Karpas-422 (cell line): ENCODE results near the gene CEP41. TPM values are rescaled to one million over a fixed set of nuclear protein-coding genes. Genes with fewer than 3 reads are reported as not detected.

Source experiments
- DNase-seq: peaks from one replicate; pipeline ENCODE4 v3.0.0-alpha.2; 2015
- H2AFZ ChIP-seq: fragments of 200-600 bp; sonication (generic); 2 replicates; pipeline ENCODE4 v1.6.1; 2014; ENCODE audit warnings: antibody characterized with exemption, low read length, mixed read lengths
- H3K27ac ChIP-seq: fragments of 200-600 bp; sonication (generic); 2 replicates; pipeline ENCODE4 v1.5.1; 2014; ENCODE audit warnings: mild to moderate bottlenecking, low read length, moderate library complexity
- H3K27me3 ChIP-seq: fragments of 200-600 bp; sonication (generic); 2 replicates; pipeline ENCODE4 v1.6.1; 2014; ENCODE audit warnings: low read length, mixed read lengths
- H3K36me3 ChIP-seq: fragments of 200-600 bp; sonication (generic); 2 replicates; pipeline ENCODE4 v1.6.1; 2014; ENCODE audit warnings: low read length, mixed read lengths; ENCODE audit not compliant: insufficient read depth
- H3K4me1 ChIP-seq: fragments of 200-600 bp; sonication (generic); 2 replicates; pipeline ENCODE4 v1.6.1; 2014; ENCODE audit warnings: mild to moderate bottlenecking, low read length, mixed read lengths
- H3K4me2 ChIP-seq: fragments of 200-600 bp; sonication (generic); 2 replicates; pipeline ENCODE4 v1.6.1; 2014; ENCODE audit warnings: low read length, low read depth, mild to moderate bottlenecking; ENCODE audit not compliant: poor library complexity, severe bottlenecking
- H3K4me3 ChIP-seq: fragments of 200-600 bp; sonication (generic); 2 replicates; pipeline ENCODE4 v1.5.1; 2014; ENCODE audit warnings: mild to moderate bottlenecking, antibody characterized with exemption, low read length, mixed read lengths
- H3K79me2 ChIP-seq: fragments of 200-600 bp; sonication (generic); 2 replicates; pipeline ENCODE4 v1.6.1; 2014; ENCODE audit warnings: mild to moderate bottlenecking, low read length, mixed read lengths
- H3K9ac ChIP-seq: fragments of 200-600 bp; sonication (generic); 2 replicates; pipeline ENCODE4 v1.6.0; 2014; ENCODE audit warnings: low read length
- H3K9me2 ChIP-seq: fragments of 200-600 bp; sonication (generic), shearing (Covaris generic); replicated peaks from 2 replicates; pipeline ENCODE4 v1.6.0; 2014; ENCODE audit warnings: mild to moderate bottlenecking, low read length, moderate library complexity; ENCODE audit not compliant: insufficient read depth
- H3K9me3 ChIP-seq: fragments of 300-700, 200-600 bp; sonication (generic); 2 replicates; pipeline ENCODE4 v1.6.1; 2014; ENCODE audit warnings: low read length, mixed read lengths
- H4K20me1 ChIP-seq: fragments of 200-600 bp; sonication (generic); 2 replicates; pipeline ENCODE4 v1.6.1; 2014; ENCODE audit warnings: mild to moderate bottlenecking, antibody characterized with exemption, low read length, low read depth; ENCODE audit not compliant: insufficient read depth
- total RNA-seq: library from RNA; depleted of rRNA; stranded (reverse); fragments of >200 nt; shearing (Covaris generic); gene quantifications from 2 replicates; pipeline ENCODE4 v1.2.3, GENCODE V29; 2014; ENCODE audit warnings: low replicate concordance

Gene CEP41
- total RNA-seq, 1 experiment from 2014 or later: 7.3 TPM

DNA sequence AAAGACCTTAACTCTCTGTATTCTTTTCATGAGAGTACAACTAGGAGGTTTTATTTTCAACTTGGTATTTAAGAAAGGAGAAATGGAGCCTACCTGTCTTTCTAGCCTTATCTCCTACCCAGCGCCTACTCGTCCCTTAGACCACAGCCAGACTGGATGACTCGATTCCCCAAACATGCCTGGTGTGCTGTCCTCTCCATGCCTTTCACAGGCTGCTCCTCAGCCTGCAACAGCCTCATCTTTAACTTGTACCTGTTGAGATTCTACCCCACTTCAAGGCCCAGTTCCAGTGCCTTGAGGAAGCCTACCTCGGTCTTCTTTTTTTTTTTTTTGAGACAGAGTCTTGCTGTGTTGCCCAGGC, 31.1 kb downstream of the CEP41 start:
- Histone ChIP-seq H3K79me2 (no peaks in the 10 kb centered on the region), H3K9me3 (no peaks in the 10 kb centered on the region), H3K4me2 (no peak overlapping the region), H2AFZ (no peak overlapping the region), H3K4me3 (no peak overlapping the region), H3K27ac (no peak overlapping the region), H3K36me3 (no peaks in the 10 kb centered on the region), H3K9ac (no peak overlapping the region), H3K4me1 (no peaks in the 10 kb centered on the region), H3K9me2 (no peaks in the 10 kb centered on the region), H3K27me3 (no peaks in the 10 kb centered on the region), H4K20me1 (no peaks in the 10 kb centered on the region)
- no peak for DNase-seq

DNA sequence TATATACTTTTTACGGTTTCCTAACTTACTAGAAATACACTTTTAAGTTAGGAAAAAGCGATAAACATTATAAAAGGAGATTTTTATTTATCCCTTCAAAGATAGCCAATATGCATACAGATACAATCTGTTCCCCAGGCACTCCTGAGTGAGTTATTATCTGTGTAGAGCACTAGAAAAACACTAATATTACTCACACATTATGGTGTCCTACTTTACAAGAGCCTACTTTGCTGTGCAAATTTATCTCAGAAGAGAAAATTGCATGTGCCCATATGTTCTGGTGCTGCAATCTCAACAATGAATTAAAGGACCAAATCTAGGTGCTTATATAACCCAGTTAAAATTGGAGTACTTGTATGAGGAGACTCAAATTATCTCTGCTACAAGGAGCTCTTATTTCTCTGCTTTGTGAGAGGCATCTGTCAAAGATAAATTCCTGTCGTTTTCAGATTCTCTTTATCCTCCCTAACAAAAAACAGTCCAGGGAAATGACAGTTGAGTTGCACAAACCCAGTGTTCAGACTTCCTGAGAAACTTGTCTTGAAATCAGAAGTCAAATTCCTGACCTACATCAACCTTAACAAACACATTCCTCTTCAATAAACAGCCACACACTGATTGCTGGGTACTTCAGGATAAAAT, 31.6 kb downstream of the CEP41 start:
- no peaks in the 10 kb centered on the region for H3K79me2 ChIP-seq
- no peaks in the 10 kb centered on the region for H3K4me1 ChIP-seq
- H3K9me2 ChIP-seq: no peaks in the 10 kb centered on the region
- no peaks in the 10 kb centered on the region for H4K20me1 ChIP-seq
- no peak overlapping the region for H3K27ac ChIP-seq
- H3K9me3 ChIP-seq: no peaks in the 10 kb centered on the region
- DNase-seq: no peak
- H3K27me3 ChIP-seq: no peaks in the 10 kb centered on the region
- no peak overlapping the region for H2AFZ ChIP-seq
- no peak overlapping the region for H3K4me2 ChIP-seq
- no peaks in the 10 kb centered on the region for H3K36me3 ChIP-seq
- H3K4me3 ChIP-seq: no peak overlapping the region
- no peak overlapping the region for H3K9ac ChIP-seq

DNA sequence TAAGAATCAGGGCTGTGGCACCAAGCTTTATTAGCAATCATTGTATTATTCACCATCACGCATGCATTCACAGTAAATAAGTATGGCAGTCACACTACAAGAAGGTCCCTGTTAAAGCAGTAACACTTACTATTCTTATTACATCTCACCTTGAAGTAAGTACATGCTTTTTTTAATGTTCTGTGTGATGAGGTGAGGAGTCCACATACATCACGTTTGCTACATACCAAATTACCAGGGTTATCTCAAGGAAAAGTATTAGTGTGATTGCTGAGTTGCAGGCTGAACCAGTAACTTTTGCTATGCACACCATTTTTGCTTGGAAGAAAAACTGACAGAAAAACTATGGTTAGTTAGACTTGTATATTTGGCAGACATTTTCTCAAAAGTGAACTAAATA, 35.8 kb downstream of the CEP41 start:
- H4K20me1 ChIP-seq: no peaks in the 10 kb centered on the region
- no peaks in the 10 kb centered on the region for H3K36me3 ChIP-seq
- H3K9ac ChIP-seq: no peak overlapping the region
- H3K9me3 ChIP-seq: no peaks in the 10 kb centered on the region
- no peak overlapping the region for H3K27ac ChIP-seq
- H3K79me2 ChIP-seq: no peaks in the 10 kb centered on the region
- no peaks in the 10 kb centered on the region for H3K9me2 ChIP-seq
- no peak overlapping the region for H3K4me2 ChIP-seq
- no peaks in the 10 kb centered on the region for H3K27me3 ChIP-seq
- no peak overlapping the region for H3K4me3 ChIP-seq
- H2AFZ ChIP-seq: no peak overlapping the region
- no peaks in the 10 kb centered on the region for H3K4me1 ChIP-seq
- DNase-seq: no peak

DNA sequence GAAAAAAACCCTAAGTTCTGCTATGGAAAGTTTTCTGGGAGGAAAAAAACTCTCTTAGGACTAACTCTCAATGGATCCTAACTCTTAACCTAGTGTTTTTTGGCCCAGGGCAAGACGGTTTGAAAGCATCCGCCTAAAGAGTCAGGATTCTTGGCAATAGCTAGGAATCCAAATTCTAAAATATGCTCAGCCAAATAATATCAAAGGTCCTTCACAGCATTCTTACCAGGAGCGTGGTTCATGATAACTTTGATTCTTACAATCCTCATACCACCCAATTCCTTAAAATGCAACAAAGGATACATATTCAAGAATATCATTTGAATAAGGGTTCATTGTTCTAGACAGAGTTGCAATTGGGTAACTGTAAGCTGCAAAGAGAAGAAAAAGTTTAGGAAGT, 39.2 kb downstream of the CEP41 start:
- no peak overlapping the region for H2AFZ ChIP-seq
- no peaks in the 10 kb centered on the region for H3K79me2 ChIP-seq
- no peaks in the 10 kb centered on the region for H4K20me1 ChIP-seq
- no peak for DNase-seq
- 0 out of 2 replicates have a peak, but pooled peaks cover 2% of the 10 kb centered on the region for H3K4me1 ChIP-seq
- no peak overlapping the region for H3K27ac ChIP-seq
- H3K9me2 ChIP-seq: no peaks in the 10 kb centered on the region
- no peaks in the 10 kb centered on the region for H3K36me3 ChIP-seq
- no peaks in the 10 kb centered on the region for H3K9me3 ChIP-seq
- no peaks in the 10 kb centered on the region for H3K27me3 ChIP-seq
- H3K4me2 ChIP-seq: no peak overlapping the region
- H3K4me3 ChIP-seq: no peak overlapping the region
- H3K9ac ChIP-seq: no peak overlapping the region

DNA sequence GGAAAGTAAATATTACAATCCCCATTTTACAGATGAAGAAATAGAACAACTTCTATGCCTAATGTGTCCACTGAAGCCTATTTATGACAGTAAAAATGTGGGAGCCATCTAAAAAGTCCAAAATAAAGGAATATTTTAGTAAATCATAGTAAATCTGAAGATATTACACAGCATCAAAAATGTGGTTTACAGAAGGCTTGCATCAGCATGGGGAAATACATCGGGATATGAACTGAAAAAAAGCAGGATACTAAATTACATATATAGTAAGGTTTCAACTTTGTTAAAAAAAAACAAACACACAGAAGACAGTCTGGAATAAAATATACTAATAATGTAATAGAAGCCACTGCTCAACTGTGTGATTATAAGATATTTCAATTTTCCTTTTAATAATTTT, 39.7 kb downstream of the CEP41 start:
- Histone ChIP-seq H3K79me2 (no peaks in the 10 kb centered on the region), H3K4me2 (no peak overlapping the region), H3K36me3 (no peaks in the 10 kb centered on the region), H3K4me1 (0 out of 2 replicates have a peak, but pooled peaks cover 2% of the 10 kb centered on the region), H4K20me1 (no peaks in the 10 kb centered on the region), H3K9ac (no peak overlapping the region), H3K9me2 (no peaks in the 10 kb centered on the region), H3K9me3 (no peaks in the 10 kb centered on the region), H2AFZ (no peak overlapping the region), H3K27me3 (no peaks in the 10 kb centered on the region), H3K4me3 (no peak overlapping the region), H3K27ac (no peak overlapping the region)
- no peak for DNase-seq

DNA sequence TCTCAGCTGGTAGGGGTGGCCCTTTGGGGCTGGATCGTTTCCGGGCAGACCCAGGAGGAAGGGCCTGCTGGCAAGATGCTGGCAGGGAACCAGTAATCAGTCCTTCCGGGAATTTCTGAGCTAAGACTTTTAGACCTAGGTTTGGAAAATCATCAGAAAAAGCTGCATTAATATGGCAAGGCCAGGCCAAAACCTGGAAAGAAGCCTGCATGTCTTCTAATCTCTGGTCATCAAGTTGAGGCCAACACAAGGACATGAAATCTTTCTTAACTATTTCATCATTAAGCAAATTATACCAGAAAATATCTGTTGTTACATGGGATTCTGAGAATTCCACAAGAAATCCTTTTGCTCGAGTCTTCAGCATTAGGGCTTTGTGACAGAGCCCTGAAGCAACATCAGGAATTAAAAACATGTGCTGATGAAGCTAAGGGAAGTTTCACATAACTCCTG, 40.7 kb downstream of the CEP41 start:
- H3K9ac ChIP-seq: no peak overlapping the region
- no peak overlapping the region for H3K27ac ChIP-seq
- 0 out of 2 replicates have a peak, but pooled peaks cover 2% of the 10 kb centered on the region for H3K4me1 ChIP-seq
- no peaks in the 10 kb centered on the region for H3K9me2 ChIP-seq
- H4K20me1 ChIP-seq: no peaks in the 10 kb centered on the region
- no peak overlapping the region for H2AFZ ChIP-seq
- no peaks in the 10 kb centered on the region for H3K36me3 ChIP-seq
- H3K4me3 ChIP-seq: no peak overlapping the region
- H3K4me2 ChIP-seq: no peak overlapping the region
- DNase-seq: no peak
- no peaks in the 10 kb centered on the region for H3K79me2 ChIP-seq
- H3K27me3 ChIP-seq: no peaks in the 10 kb centered on the region
- H3K9me3 ChIP-seq: no peaks in the 10 kb centered on the region

DNA sequence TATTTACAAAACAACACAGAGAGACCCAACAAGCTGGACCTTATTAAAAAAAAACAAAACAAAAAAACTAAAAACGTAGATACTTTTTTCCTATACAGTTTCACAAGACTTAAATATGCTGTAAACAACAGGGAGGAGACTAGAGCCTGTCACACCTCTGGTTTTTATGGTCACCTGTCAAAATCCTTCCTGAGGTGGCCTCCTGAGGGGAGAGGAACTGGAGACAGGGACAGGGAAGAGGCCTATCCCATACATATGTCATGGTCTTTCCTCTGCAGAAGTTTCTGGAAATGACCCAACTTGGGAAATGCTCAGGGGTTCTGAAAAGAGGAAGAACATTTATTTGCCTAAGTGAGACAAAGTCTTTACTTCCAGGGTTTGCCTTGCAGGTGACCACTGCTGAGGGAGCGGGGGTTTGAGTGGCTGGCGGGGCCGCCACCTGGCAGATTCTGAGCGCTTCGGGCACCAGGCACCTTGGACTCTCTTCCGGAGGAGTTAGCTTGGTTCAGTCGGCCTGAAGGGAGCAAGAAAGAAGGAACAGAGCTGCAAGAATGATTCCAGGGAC, 42.2 kb downstream of the CEP41 start:
- Histone ChIP-seq H3K79me2 (no peaks in the 10 kb centered on the region), H4K20me1 (no peaks in the 10 kb centered on the region), H3K27ac (no peak overlapping the region), H3K9ac (no peak overlapping the region), H3K27me3 (no peaks in the 10 kb centered on the region), H3K9me3 (no peaks in the 10 kb centered on the region), H3K4me2 (no peak overlapping the region), H3K9me2 (no peaks in the 10 kb centered on the region), H3K36me3 (no peaks in the 10 kb centered on the region), H3K4me1 (0 out of 2 replicates have a peak, but pooled peaks cover 2% of the 10 kb centered on the region), H3K4me3 (no peak overlapping the region), H2AFZ (no peak overlapping the region)
- no peak for DNase-seq

DNA sequence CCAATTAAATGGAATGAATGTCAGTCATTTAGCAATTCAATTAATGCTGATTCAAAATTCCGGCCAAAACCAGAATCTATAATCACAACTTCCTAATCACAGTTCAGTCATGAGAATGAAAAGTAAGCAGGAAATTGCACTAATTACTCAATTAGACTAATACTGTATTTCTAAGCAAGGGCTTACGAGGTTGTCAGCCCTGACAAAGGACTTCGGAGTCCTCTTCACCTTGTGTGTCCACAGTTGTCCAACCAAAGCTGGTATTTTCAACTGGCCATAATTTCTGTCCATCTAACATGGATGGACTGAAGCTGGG, 43.1 kb downstream of the CEP41 start:
- Histone ChIP-seq H3K4me1 (0 out of 2 replicates have a peak, but pooled peaks cover 2% of the 10 kb centered on the region), H4K20me1 (no peaks in the 10 kb centered on the region), H2AFZ (no peak overlapping the region), H3K4me3 (no peak overlapping the region), H3K27me3 (no peaks in the 10 kb centered on the region), H3K9me3 (no peaks in the 10 kb centered on the region), H3K79me2 (no peaks in the 10 kb centered on the region), H3K27ac (no peak overlapping the region), H3K9ac (no peak overlapping the region), H3K36me3 (no peaks in the 10 kb centered on the region), H3K4me2 (no peak overlapping the region), H3K9me2 (no peaks in the 10 kb centered on the region)
- DNase-seq: no peak
